ENCODE results near the gene P2RY12. TPM values are rescaled to one million over a fixed set of nuclear protein-coding genes. Genes with fewer than 3 reads are reported as not detected.

P2RY12 gene
- total RNA-seq, 4 donors from 2014 or later = 0.34 to 2.1 (median 0.46) TPM; not detected in 1

GRCh38 chr3:151382671-151383070 is 1.9 kb downstream of the P2RY12 start:
- no peak overlapping the region for H3K4me3 ChIP-seq (ENCODE audit: low read depth, poor library complexity, severe bottlenecking)
- DNase-seq (ENCODE audit: low spot score in 2 of 2) = no peak
- 95% methylated on average over 5 of the region's 5 CpGs for WGBS, 2 donors
- TF ChIP-seq CTCF (IDR thresholded peaks at IDR 0.05) (no peak), POLR2A (IDR thresholded peaks at IDR 0.05) (no peak)
- intact Hi-C loops (cut with DNase I; ENCODE audit: low total_unique reads) = no loop called here

GRCh38 chr3:151379083-151379734 is 5.3 kb downstream of the P2RY12 start:
- no peak overlapping the region for H3K4me3 ChIP-seq (ENCODE audit: low read depth, poor library complexity, severe bottlenecking)
- intact Hi-C loops (cut with DNase I; ENCODE audit: low total_unique reads) = no loop called here
- DNase-seq (ENCODE audit: low spot score in 2 of 2) = no peak
- 85 to 86% methylated on average over 4 of the region's 4 CpGs for WGBS, 2 donors
- TF ChIP-seq CTCF (IDR thresholded peaks at IDR 0.05) = no peak

GRCh38 chr3:151377768-151378385 is 6.7 kb downstream of the P2RY12 start:
- TF ChIP-seq CTCF (IDR thresholded peaks at IDR 0.05) (no peak), POLR2A (IDR thresholded peaks at IDR 0.05) (no peak)
- 81 to 82% methylated on average over 8 of the region's 8 CpGs for WGBS, 2 donors
- no peak for DNase-seq (ENCODE audit: low spot score in 2 of 2)
- H3K4me3 ChIP-seq (ENCODE audit: low read depth, poor library complexity, severe bottlenecking) = no peak overlapping the region
- intact Hi-C loops (cut with DNase I; ENCODE audit: low total_unique reads) = no loop called here

GRCh38 chr3:151372063-151372820 is 12.3 kb downstream of the P2RY12 start:
- H3K4me3 ChIP-seq (ENCODE audit: low read depth, poor library complexity, severe bottlenecking) = no peak overlapping the region
- WGBS, 2 donors = 81 to 87% methylated on average over 4 of the region's 4 CpGs
- TF ChIP-seq CTCF (IDR thresholded peaks at IDR 0.05) (no peak), POLR2A (IDR thresholded peaks at IDR 0.05) (no peak)
- intact Hi-C loops (cut with DNase I; ENCODE audit: low total_unique reads) = no loop called here
- no peak for DNase-seq (ENCODE audit: low spot score in 2 of 2)

GRCh38 chr3:151371526-151371925 is 13.0 kb downstream of the P2RY12 start:
- intact Hi-C loops (cut with DNase I; ENCODE audit: low total_unique reads) = no loop called here
- H3K4me3 ChIP-seq (ENCODE audit: low read depth, poor library complexity, severe bottlenecking) = no peak overlapping the region
- no peak for DNase-seq (ENCODE audit: low spot score in 2 of 2)
- TF ChIP-seq POLR2A (IDR thresholded peaks at IDR 0.05) (no peak), CTCF (IDR thresholded peaks at IDR 0.05) (no peak)
